MCF 10A (cell line): ENCODE data around the gene CYFIP2. TPM values are rescaled to one million over a fixed set of nuclear protein-coding genes. Genes with fewer than 3 reads are reported as not detected.

ENCODE experiments used
- BruUV-seq: library from RNA; stranded (reverse); fragments of 400-500 nt; replicated peaks from 2 replicates; lab custom pipeline; 2021; lab: Mats Ljungman, UMichigan
- CTCF ChIA-PET: fragments of 300-600 bp; sonication (Branson Sonifier 250); formaldehyde crosslinking; extraction: SDS; loops from one replicate; lab custom pipeline; 2021; ENCODE audit warnings: antibody characterized with exemption, inconsistent platforms; lab: Yijun Ruan, JAX
- POLR2A ChIA-PET: fragments of 300-600, 350-650 bp; sonication (Branson Sonifier 250); formaldehyde crosslinking; extraction: SDS; loops from one replicate; lab custom pipeline; 2020; ENCODE audit warnings: antibody characterized with exemption, inconsistent platforms; lab: Yijun Ruan, JAX
- DNase-seq: peaks from one replicate; pipeline ENCODE4 v3.0.0-alpha.2; 2018; ENCODE audit not compliant: unreplicated experiment
- H3K27ac Mint-ChIP-seq: one replicate; pipeline ENCODE4 v1.8.0; 2022; ENCODE audit warnings: mild to moderate bottlenecking, low read depth, mixed read lengths; ENCODE audit not compliant: unreplicated experiment
- H3K27me3 Mint-ChIP-seq: one replicate; pipeline ENCODE4 v1.8.0; 2022; ENCODE audit warnings: mixed read lengths; ENCODE audit not compliant: insufficient read depth, unreplicated experiment
- H3K36me3 Mint-ChIP-seq: one replicate; pipeline ENCODE4 v1.8.0; 2022; ENCODE audit warnings: mild to moderate bottlenecking, moderate library complexity, mixed read lengths; ENCODE audit not compliant: insufficient read depth, unreplicated experiment
- H3K4me1 Mint-ChIP-seq: one replicate; pipeline ENCODE4 v1.8.0; 2022; ENCODE audit warnings: mixed read lengths; ENCODE audit not compliant: insufficient read depth, unreplicated experiment
- H3K4me3 Mint-ChIP-seq: one replicate; pipeline ENCODE4 v1.8.0; 2022; ENCODE audit warnings: mild to moderate bottlenecking, moderate library complexity, mixed read lengths; ENCODE audit not compliant: unreplicated experiment
- H3K9me3 Mint-ChIP-seq: one replicate; pipeline ENCODE4 v1.8.0; 2022; ENCODE audit warnings: mixed read lengths; ENCODE audit not compliant: unreplicated experiment
- intact Hi-C: fragments of 100-400 bp; cut with micrococcal nuclease; formaldehyde crosslinking; loops from 2 replicates; pipeline ENCODE4 v1.14.1; 2022
- total RNA-seq: library from RNA; stranded (reverse); gene quantifications from 2 replicates; pipeline ENCODE4 v1.2.3, GENCODE V29; 2022
- TF ChIP-seq, protein P1 (sequence below): fragments of 200-600 bp; IDR thresholded peaks from one replicate; pipeline ENCODE4 v1.8.0; 2022; ENCODE audit warnings: antibody characterized with exemption, mild to moderate bottlenecking; ENCODE audit not compliant: unreplicated experiment

Gene CYFIP2
- total RNA-seq, 1 experiment from 2014 or later, result 50.8 TPM

GRCh38 chr5:157245886-157246285 lies 20.0 kb upstream of the CYFIP2 start:
- Mint-ChIP-seq H3K27me3 (no peaks in the 10 kb centered on the region), H3K4me1 (no peaks in the 10 kb centered on the region), H3K4me3 (no peak overlapping the region), H3K9me3 (no peaks in the 10 kb centered on the region), H3K36me3 (peaks cover 2% of the 10 kb centered on the region), H3K27ac (no peak overlapping the region)
- TF ChIP-seq, protein P1, sequence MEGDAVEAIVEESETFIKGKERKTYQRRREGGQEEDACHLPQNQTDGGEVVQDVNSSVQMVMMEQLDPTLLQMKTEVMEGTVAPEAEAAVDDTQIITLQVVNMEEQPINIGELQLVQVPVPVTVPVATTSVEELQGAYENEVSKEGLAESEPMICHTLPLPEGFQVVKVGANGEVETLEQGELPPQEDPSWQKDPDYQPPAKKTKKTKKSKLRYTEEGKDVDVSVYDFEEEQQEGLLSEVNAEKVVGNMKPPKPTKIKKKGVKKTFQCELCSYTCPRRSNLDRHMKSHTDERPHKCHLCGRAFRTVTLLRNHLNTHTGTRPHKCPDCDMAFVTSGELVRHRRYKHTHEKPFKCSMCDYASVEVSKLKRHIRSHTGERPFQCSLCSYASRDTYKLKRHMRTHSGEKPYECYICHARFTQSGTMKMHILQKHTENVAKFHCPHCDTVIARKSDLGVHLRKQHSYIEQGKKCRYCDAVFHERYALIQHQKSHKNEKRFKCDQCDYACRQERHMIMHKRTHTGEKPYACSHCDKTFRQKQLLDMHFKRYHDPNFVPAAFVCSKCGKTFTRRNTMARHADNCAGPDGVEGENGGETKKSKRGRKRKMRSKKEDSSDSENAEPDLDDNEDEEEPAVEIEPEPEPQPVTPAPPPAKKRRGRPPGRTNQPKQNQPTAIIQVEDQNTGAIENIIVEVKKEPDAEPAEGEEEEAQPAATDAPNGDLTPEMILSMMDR, result no peak
- POLR2A ChIA-PET, result no interaction called here
- DNase-seq, result no peak
- CTCF ChIA-PET, result interaction anchor here (1.2 to 5.4 kb wide), 5 partner anchors 8 to 98 kb away, joined by 4 to 40 read pairs (median 7); no protein-coding TSS in a partner anchor
- intact Hi-C loops, result no loop called here
- no TSS peak for BruUV-seq

DNA sequence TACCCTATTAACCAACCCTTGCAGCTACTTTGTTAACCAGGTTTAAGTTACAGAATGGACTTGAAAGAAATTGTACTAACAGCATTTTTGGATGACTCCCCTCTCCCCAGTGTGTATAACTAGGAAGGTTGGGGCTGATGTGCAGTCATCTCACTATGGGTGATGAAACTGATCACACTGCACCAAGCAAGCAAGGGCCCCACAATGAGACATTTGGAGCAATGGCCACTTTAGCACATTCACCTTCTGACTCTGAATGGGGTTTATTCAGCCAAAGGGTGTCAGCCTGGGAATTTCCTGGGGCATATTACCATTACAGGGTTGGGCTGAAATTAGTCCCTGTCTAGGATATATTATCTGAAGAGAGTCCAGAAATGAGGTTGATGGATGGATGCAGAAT lies 18.7 kb upstream of the CYFIP2 start:
- H3K27ac Mint-ChIP-seq, result no peak overlapping the region

DNA sequence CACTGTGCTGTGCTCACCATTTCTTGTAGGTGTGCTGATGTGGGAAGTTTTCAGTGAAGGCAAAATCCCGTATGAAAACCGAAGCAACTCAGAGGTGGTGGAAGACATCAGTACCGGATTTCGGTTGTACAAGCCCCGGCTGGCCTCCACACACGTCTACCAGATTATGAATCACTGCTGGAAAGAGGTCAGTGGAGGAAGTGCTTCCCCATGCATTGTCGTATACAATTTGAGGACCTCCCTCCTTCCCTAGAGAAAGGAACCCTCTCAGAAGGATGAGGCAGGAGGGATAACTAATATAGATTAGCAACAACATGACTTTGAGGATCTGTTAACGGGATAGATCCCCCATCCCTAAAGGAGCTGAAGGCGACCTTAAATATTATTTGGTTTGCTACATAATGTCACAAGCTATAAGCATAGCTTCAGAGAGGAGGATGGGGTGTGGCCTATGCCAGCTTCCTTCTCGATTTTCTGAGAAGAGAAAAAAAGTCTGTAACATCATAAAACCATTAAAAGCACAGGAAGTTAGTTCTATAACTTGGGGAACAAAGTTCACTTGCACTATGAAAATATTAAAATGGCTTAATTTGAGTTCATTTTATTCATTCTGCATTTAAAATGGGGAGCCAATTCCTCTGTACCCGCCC lies 17.0 kb upstream of the CYFIP2 start:
- Mint-ChIP-seq H3K4me1 (no peaks in the 10 kb centered on the region), H3K27ac (no peak overlapping the region), H3K36me3 (no peaks in the 10 kb centered on the region), H3K27me3 (no peaks in the 10 kb centered on the region), H3K9me3 (no peaks in the 10 kb centered on the region), H3K4me3 (no peak overlapping the region)
- intact Hi-C loops, result no loop called here
- DNase-seq, result no peak
- ChIA-PET POLR2A (interaction anchor here (1.5 kb wide), 1 partner anchor 106 kb away, joined by 4 read pairs; the partner anchor contains the start of gene MED7), CTCF (interaction anchor here (0.5 to 12.0 kb wide), 7 partner anchors 12 to 228 kb away, joined by 3 to 249 read pairs (median 7); no protein-coding TSS in a partner anchor)
- no TSS peak for BruUV-seq
- TF ChIP-seq, protein P1, result no peak

More for the DNA sequence above, 18.7 kb upstream of the CYFIP2 start:
- ChIA-PET CTCF (interaction anchor here (1.2 to 2.5 kb wide), 4 partner anchors 62 to 98 kb away, joined by 4 to 14 read pairs (median 6); no protein-coding TSS in a partner anchor), POLR2A (no interaction called here)
- intact Hi-C loops, result no loop called here
- no peaks in the 10 kb centered on the region for H3K4me1 Mint-ChIP-seq
- H3K36me3 Mint-ChIP-seq, result no peaks in the 10 kb centered on the region
- no peaks in the 10 kb centered on the region for H3K27me3 Mint-ChIP-seq
- H3K9me3 Mint-ChIP-seq, result no peaks in the 10 kb centered on the region
- no peak for DNase-seq
- BruUV-seq, result no TSS peak
- H3K4me3 Mint-ChIP-seq, result no peak overlapping the region
- TF ChIP-seq, protein P1, result no peak

DNA sequence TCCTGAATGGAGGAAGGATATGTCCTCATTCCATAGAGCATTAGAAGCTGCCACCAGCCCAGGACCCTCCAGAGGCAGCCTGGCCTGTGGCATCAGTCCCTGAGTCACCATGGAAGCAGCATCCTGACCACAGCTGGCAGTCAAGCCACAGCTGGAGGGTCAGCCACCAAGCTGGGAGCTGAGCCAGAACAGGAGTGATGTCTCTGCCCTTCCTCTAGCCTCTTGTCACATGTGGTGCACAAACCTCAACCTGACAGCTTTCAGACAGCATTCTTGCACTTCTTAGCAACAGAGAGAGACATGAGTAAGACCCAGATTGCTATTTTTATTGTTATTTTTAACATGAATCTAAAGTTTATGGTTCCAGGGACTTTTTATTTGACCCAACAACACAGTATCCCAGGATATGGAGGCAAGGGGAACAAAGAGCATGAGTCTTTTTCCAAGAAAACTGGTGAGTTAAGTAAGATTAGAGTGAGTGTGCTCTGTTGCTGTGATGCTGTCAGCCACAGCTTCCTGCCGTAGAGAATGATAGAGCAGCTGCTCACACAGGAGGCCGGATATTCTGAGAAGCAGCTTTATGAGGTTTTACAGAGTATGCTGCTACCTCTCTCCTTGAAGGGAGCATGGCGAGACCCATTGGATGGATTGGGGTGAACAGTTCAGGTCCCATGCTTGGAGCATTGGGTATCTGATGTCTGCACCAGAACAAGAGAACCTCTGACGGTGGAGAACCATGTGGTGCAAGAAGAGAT lies 13.0 kb upstream of the CYFIP2 start:
- ChIA-PET POLR2A (interaction anchor here (0.9 to 2.2 kb wide), 4 partner anchors 12 to 60 kb away, joined by 3 to 11 read pairs (median 4); partner anchors contain the start of gene CYFIP2), CTCF (interaction anchor here (0.5 to 12.0 kb wide), 54 partner anchors 10 to 773 kb away, joined by 3 to 249 read pairs (median 5); partner anchors contain the start of genes CYFIP2, ITK, LSM11 and THG1L)
- no peak overlapping the region for H3K4me3 Mint-ChIP-seq
- no peaks in the 10 kb centered on the region for H3K9me3 Mint-ChIP-seq
- BruUV-seq, result no TSS peak
- no peaks in the 10 kb centered on the region for H3K4me1 Mint-ChIP-seq
- H3K27ac Mint-ChIP-seq, result no peak overlapping the region
- TF ChIP-seq, protein P1, result no peak
- no peaks in the 10 kb centered on the region for H3K36me3 Mint-ChIP-seq
- intact Hi-C loops, result loop anchor here (1.0 to 5.0 kb wide), 6 partner anchors 59 to 490 kb away; partner anchors contain the start of gene LSM11
- DNase-seq, result no peak
- no peaks in the 10 kb centered on the region for H3K27me3 Mint-ChIP-seq
